HG03457 (cell line): ENCODE results near the gene TSFM.

Experiments
- ATAC-seq: cut with Tn5 transposase; IDR thresholded peaks from one replicate; pipeline ENCODE4 v1.9.1; 2021; ENCODE audit warnings: moderate number of reproducible peaks; ENCODE audit not compliant: unreplicated experiment

The TSFM gene

DNA sequence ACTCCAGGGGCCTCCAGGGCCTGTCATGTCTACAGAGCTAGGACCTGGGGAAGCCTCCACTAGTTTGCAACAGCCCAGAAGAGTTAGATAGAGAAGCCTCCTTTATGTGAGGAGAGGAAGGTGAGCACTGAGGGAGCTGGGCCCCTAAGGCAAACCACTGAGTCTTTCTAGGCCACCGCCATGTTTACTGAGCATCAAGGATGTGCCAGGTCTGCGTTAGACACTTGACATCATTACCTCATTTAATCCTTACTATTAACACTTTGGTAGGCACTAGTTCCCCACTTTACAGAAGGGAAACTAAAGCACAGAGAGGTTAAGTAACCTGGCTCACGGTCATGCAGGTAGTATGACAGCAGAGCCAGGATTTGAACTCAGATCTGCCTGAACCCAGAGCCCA lies 51.1 kb downstream of the TSFM start:
- no peak for ATAC-seq

- ATAC-seq: no peak
Observed at GRCh38 chr12:57834086-57834876, 51.7 kb downstream of the TSFM start.

DNA sequence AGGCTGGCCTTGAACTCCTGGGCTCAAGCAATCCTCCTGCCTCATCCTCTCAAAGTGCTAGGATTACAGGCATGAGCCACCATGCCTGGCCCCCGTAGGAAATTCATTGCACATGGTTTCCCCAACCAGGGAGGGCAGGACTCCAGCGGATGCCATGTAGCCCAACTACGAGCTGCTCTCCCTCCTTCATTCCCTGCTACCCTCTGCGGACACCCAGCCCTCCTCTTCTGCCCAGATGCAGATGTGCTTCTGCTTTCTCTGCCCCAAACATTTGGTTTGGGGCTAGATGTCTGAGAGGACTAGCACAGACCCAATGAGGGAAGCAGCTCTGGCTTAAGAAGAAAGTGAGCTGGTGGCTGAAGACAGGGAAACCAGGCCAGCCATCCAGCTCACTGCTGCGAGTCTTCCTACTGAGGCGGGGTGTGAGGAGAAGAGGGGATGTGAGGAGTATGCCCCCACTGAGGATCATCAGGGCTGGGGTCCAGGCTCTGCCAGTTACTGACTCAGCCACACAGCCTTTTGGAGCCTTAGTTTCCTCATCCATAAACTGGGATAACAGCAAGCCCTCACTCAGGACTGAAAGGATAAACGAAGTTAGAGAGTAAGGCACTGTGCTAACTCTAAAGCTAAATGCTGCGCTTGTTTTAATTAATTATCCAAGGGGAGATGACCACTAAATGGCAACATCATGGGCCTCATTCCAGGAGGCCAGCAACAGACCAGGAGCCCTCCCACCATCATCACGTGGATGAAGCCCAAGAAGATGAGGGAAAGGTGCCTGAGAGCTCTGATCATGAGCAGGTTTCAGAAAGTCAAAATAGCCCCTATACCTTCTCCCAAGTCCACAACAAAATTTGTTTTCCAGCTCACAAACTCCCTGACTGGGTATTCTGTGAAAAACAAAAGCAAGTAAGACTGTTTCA lies 53.0 kb downstream of the TSFM start:
- no peak for ATAC-seq

GRCh38 chr12:57836442-57837375 lies 54.1 kb downstream of the TSFM start:
- peak; percentile 40 for ATAC-seq

GRCh38 chr12:57837864-57838562 lies 55.4 kb downstream of the TSFM start:
- ATAC-seq: no peak

DNA sequence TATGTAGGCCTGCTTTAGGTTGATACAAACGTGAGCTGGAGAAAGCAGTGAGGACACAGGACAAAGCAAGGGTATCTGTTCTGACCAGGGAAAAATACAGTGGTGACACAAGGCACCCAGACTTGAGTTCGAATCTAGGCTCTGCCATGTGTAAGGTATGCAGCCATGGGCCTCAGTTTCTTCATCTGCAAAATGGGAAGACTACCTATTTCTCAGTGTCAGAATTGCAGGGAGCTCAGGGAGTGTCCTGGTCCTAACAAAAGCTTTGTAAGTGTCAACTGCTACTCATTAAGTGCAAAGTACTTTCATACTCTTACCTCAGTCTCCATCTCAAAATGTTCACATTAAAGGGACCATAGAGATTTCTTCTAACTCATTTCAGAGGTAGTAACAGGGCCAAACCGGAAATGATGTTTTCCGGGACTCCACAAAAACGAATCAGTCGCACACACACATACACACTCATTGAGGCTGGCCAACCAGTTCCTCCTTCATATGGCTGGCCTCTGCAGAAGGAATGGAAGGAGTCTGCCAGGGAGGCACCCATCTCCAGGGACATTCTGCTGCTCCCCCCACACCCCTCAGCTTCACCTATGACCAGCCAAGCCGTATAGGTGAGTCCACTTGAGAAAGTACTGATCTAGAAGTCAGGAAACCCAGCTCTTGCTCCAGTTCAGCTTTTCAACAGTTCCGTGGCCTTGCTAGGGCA lies 56.2 kb downstream of the TSFM start:
- ATAC-seq: no peak

GRCh38 chr12:57839996-57840395 lies 57.4 kb downstream of the TSFM start:
- ATAC-seq: no peak

GRCh38 chr12:57840726-57841125 lies 58.1 kb downstream of the TSFM start:
- no peak for ATAC-seq

GRCh38 chr12:57841445-57841844 lies 58.9 kb downstream of the TSFM start:
- ATAC-seq: no peak

- no peak for ATAC-seq
Observed at GRCh38 chr12:57842342-57843294, 60.0 kb downstream of the TSFM start.

DNA sequence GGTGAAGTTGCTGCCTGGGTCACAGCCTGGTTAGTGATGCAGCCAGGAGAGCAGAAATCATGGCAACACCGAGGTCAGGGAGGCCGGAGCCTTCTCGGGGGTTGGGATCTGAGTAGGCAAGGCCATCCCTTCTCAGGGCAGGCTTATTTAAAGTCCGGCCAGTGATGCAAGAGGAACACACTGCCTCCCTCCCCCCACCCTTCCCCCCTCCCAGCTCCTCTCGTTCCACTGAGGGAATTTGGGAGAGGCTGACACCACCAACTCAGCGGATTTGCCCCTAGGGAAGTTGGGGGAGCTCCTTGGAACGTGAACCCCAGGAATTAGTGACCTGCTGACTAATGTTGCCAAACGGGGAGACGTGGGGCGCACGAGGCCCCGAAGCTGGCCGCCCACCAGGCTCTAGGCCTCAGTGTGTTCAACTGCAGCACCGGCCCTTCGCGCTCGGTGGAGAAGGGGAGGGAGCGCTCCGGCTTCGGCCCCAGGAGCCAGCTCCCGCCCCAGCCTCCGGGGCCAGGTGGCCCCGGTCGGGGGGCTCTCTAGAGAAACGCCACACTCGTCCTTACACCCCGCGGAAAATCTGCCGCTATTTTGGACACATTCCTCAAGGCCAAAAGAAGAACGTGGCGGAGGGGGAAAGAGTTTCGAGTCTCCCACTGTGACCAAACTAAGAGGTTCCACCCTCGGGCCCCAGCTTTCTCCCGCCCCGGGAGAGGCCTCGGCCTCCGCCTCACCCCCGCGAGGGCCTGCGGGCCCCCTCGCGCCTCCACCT lies 62.3 kb downstream of the TSFM start:
- no peak for ATAC-seq

DNA sequence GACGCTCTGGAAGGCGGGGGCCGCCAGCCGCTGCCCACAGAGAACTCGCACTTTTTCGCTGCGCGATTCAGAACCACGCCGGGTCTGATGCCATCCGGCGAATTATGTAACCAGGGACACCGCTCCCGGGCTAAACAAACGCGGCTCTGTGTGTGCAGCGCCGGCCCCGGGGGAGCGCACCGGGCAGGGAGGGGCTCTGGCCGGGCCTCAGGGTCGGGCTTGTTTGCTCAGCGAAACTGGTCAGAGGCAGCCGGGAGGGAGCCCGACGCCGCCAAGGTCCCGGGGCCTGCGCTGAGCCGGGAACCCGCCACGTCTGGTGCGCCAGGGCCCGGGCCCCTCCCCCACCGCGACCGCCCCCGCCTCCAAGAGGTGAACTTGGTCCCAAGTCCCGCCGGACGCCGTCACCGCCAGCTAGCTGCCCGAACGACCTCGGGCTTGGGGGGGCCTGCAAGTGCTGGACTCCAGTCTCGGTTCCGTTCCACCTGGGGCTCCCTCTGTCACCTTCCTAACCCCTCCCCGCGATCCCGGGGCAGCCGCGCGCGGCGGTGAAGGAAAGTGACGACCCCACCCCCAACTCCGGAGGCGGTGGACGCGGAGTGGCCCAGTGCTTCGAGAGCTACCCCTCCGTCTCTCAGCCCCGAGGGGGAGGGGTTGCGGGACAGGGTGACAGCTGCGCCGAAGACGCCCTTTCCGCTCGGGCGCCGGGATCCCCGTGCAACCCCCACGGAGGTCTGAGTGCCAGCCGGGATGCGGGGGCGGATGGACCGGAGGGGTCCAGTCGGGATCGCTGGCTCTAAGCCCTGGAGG lies 63.1 kb downstream of the TSFM start:
- no peak for ATAC-seq

- no peak for ATAC-seq
Observed at GRCh38 chr12:57846285-57846576, 63.6 kb downstream of the TSFM start.

GRCh38 chr12:57846577-57847319 lies 64.2 kb downstream of the TSFM start, which contains the start of gene CTDSP2:
Gene CTDSP2 (minus strand): TSS chr12:57846729. CDS start chr12:57846435, 294 bp downstream.
- ATAC-seq: no peak
